Adrenal gland (tissue), 5 donors: ENCODE data around the gene VWA8.

ENCODE experiments used
- CTCF ChIP-seq, 6 experiments: fragments of 450-650 bp in 4 of 6; fragments of 200-600 bp in 2 of 6; sonication (generic) in 1 of 6; IDR thresholded peaks; 1 replicate in 5 of 6; 2 replicates in 1 of 6; pipeline versions ENCODE4 v1.5.1 to v1.8.0; 2016 to 2021; ENCODE audit warnings: antibody characterized with exemption in 6 of 6, mild to moderate bottlenecking in 2 of 6, moderate library complexity in 1 of 6
- POLR2A ChIP-seq, 2 donors: fragments of 450-650 bp; IDR thresholded peaks; one replicate each; pipeline ENCODE4 v1.6.1; 2017; ENCODE audit warnings: antibody characterized with exemption in 2 of 2, mild to moderate bottlenecking in 2 of 2, moderate library complexity in 1 of 2
- donor health status: DM: no; HTN: no; CAD: no.

- TF ChIP-seq POLR2A (IDR thresholded peaks at IDR 0.05) (no peak), CTCF (IDR thresholded peaks at IDR 0.05) (no peak)
These were observed 304.9 kb downstream of the VWA8 start for GRCh38 chr13:41655997-41656396.
